ENCODE results near the gene KIF26B. TPM values are rescaled to one million over a fixed set of nuclear protein-coding genes. Genes with fewer than 3 reads are reported as not detected.

The KIF26B gene
- total and polyA plus RNA-seq, 10 of the 15 experiments (the other 5 are each of a cell fraction or from before 2014, with no cell fraction given): 0.35 to 11.6 (median 2.2) TPM

DNA sequence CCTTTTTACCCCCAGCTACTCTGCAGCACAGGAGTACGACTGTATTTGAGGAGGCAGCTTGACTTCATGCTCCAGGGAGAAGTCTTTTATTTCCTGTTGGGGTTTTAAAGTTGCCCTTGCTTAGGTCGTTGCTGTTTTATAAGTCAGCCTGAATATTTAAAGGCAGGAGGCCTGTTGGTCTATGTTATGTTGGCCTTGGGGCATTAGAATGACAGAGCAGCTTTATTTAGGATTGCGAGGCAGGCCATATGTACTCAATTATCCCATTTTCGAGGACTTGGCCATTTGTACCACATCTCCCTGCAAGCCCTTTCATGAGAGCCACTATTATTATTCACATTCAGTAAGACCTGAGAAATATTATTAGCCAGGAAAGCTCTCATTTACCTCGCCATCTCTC, 47.0 kb downstream of the KIF26B start:
- peaks cover 3% of the 10 kb centered on the region; the same call in 1 of the 3 replicates for H3K9me3 ChIP-seq (replicated peaks; ENCODE audit: control insufficient read depth, insufficient read depth, low read length)
- RAD21 ChIA-PET (ENCODE audit: unreplicated experiment): interaction anchor here (0.9 kb wide), 1 partner anchor 13 kb away, joined by 3 read pairs; no protein-coding TSS in a partner anchor
- H3K27me3 ChIP-seq (replicated peaks in 1 of 2; ENCODE audit: control insufficient read depth in 2 of 2, insufficient read depth in 2 of 2, low read length in 1 of 2): no peaks in the 10 kb centered on the region
- H3K79me2 ChIP-seq (ENCODE audit: control insufficient read depth, insufficient read depth, low read length): no peaks in the 10 kb centered on the region
- H3K36me3 ChIP-seq (ENCODE audit: control insufficient read depth in 2 of 2, insufficient read depth in 2 of 2, low read length in 1 of 2): no peaks in the 10 kb centered on the region
- no peak overlapping the region for H3K9ac ChIP-seq (ENCODE audit: control insufficient read depth, insufficient read depth, low read length)
- BruUV-seq (replicated peaks): no TSS peak
- H3K4me1 ChIP-seq (ENCODE audit: control insufficient read depth, insufficient read depth, low read length): no peaks in the 10 kb centered on the region
- 21% methylated on average over 5 of the region's 5 CpGs for WGBS (ENCODE audit: insufficient coverage, insufficient replicate concordance, low lambda C conversion rate, missing lambda C conversion rate)
- no peak overlapping the region for H3K27ac ChIP-seq (ENCODE audit: control insufficient read depth, insufficient read depth)
- no peak for TF ChIP-seq RUNX3 (IDR thresholded peaks at IDR 0.05; ENCODE audit: low read length)
- no peak overlapping the region for H2AFZ ChIP-seq (ENCODE audit: control insufficient read depth, low read depth, low read length)
- CTCF ChIA-PET: no interaction called here
- SMC1A ChIA-PET (ENCODE audit: uncharacterized antibody, unreplicated experiment): no interaction called here
- POLR2A ChIA-PET: interaction anchor here (0.6 kb wide), 1 partner anchor 604 kb away, joined by 4 read pairs; no protein-coding TSS in a partner anchor
- DNase-seq (ENCODE audit: low read depth, low spot score) (no peak), FAIRE-seq (no peak), ATAC-seq (no peak)
- H4K20me1 ChIP-seq (ENCODE audit: control insufficient read depth, insufficient read depth): no peaks in the 10 kb centered on the region
- intact Hi-C loops (cut with micrococcal nuclease; ENCODE audit: unreplicated experiment) (no loop called here), in situ Hi-C loops (cut with MboI) (no loop called here)
- no peak overlapping the region for H3K4me3 ChIP-seq
- H3K4me2 ChIP-seq (ENCODE audit: control insufficient read depth, insufficient read depth): no peak overlapping the region

DNA sequence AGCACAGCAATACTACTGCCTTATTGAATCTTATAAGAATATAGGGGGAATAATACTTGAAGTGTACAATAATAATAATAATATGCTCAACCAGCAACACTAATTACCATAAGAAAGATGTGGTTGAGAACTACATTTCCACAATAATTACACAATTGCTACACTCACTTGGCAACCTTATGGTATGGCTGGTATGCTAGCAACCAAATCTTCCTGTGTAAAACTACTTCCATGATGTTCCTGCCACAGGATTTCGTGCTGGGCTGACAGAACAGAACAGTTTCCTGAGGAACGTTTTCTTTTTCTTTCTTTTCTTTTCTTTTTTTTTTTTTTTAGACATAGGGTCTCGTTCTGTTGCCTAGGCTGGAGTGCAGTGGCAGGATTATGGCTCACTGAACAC, 50.6 kb downstream of the KIF26B start:
- Histone ChIP-seq H3K36me3 (ENCODE audit: control insufficient read depth in 2 of 2, insufficient read depth in 2 of 2, low read length in 1 of 2) (no peaks in the 10 kb centered on the region), H3K9me3 (replicated peaks; ENCODE audit: control insufficient read depth, insufficient read depth, low read length) (peaks cover 3% of the 10 kb centered on the region; the same call in 1 of the 3 replicates), H3K9ac (ENCODE audit: control insufficient read depth, insufficient read depth, low read length) (no peak overlapping the region), H3K27me3 (replicated peaks in 1 of 2; ENCODE audit: control insufficient read depth in 2 of 2, insufficient read depth in 2 of 2, low read length in 1 of 2) (no peaks in the 10 kb centered on the region; a peak in 1 of 4 replicates), H3K4me1 (ENCODE audit: control insufficient read depth, insufficient read depth, low read length) (no peaks in the 10 kb centered on the region), H3K79me2 (ENCODE audit: control insufficient read depth, insufficient read depth, low read length) (no peaks in the 10 kb centered on the region), H3K4me3 (no peak overlapping the region), H2AFZ (ENCODE audit: control insufficient read depth, low read depth, low read length) (no peak overlapping the region), H3K27ac (ENCODE audit: control insufficient read depth, insufficient read depth) (no peak overlapping the region), H3K4me2 (ENCODE audit: control insufficient read depth, insufficient read depth) (no peak overlapping the region), H4K20me1 (ENCODE audit: control insufficient read depth, insufficient read depth) (no peaks in the 10 kb centered on the region)
- no TSS peak for BruUV-seq (replicated peaks)
- DNase-seq (ENCODE audit: low read depth, low spot score) (no peak), FAIRE-seq (no peak), ATAC-seq (no peak)
- in situ Hi-C loops (cut with MboI) (no loop called here), intact Hi-C loops (cut with micrococcal nuclease; ENCODE audit: unreplicated experiment) (no loop called here)
- ChIA-PET POLR2A (no interaction called here), RAD21 (ENCODE audit: unreplicated experiment) (no interaction called here), CTCF (no interaction called here), SMC1A (ENCODE audit: uncharacterized antibody, unreplicated experiment) (no interaction called here)
- no peak for TF ChIP-seq GABPA (IDR thresholded peaks at IDR 0.05; ENCODE audit: low read depth)
- TF ChIP-seq, protein P1, sequence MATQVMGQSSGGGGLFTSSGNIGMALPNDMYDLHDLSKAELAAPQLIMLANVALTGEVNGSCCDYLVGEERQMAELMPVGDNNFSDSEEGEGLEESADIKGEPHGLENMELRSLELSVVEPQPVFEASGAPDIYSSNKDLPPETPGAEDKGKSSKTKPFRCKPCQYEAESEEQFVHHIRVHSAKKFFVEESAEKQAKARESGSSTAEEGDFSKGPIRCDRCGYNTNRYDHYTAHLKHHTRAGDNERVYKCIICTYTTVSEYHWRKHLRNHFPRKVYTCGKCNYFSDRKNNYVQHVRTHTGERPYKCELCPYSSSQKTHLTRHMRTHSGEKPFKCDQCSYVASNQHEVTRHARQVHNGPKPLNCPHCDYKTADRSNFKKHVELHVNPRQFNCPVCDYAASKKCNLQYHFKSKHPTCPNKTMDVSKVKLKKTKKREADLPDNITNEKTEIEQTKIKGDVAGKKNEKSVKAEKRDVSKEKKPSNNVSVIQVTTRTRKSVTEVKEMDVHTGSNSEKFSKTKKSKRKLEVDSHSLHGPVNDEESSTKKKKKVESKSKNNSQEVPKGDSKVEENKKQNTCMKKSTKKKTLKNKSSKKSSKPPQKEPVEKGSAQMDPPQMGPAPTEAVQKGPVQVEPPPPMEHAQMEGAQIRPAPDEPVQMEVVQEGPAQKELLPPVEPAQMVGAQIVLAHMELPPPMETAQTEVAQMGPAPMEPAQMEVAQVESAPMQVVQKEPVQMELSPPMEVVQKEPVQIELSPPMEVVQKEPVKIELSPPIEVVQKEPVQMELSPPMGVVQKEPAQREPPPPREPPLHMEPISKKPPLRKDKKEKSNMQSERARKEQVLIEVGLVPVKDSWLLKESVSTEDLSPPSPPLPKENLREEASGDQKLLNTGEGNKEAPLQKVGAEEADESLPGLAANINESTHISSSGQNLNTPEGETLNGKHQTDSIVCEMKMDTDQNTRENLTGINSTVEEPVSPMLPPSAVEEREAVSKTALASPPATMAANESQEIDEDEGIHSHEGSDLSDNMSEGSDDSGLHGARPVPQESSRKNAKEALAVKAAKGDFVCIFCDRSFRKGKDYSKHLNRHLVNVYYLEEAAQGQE (IDR thresholded peaks at IDR 0.05; ENCODE audit: low read depth, low read length): no peak
- 4% methylated on average over 2 of the region's 3 CpGs for WGBS (ENCODE audit: insufficient coverage, insufficient replicate concordance, low lambda C conversion rate, missing lambda C conversion rate)
